Stimulated activated CD8-positive, alpha-beta memory T cell treated with anti-CD3 and anti-CD28 coated beads, Interleukin-7, amount 100 ng/mL, for 48 hours (primary cell): Measurements from ENCODE around the gene PDIA6.

Experiments
- DNase-seq, 2 donors: peaks; one replicate each; pipeline ENCODE4 v3.0.0-alpha.2; 2020; ENCODE audit warnings: low read depth in 1 of 2; ENCODE audit errors: extremely low read depth in 1 of 2

Gene PDIA6

GRCh38 chr2:10765461-10765860, 47.1 kb downstream of the PDIA6 start:
- no peak for DNase-seq

DNA sequence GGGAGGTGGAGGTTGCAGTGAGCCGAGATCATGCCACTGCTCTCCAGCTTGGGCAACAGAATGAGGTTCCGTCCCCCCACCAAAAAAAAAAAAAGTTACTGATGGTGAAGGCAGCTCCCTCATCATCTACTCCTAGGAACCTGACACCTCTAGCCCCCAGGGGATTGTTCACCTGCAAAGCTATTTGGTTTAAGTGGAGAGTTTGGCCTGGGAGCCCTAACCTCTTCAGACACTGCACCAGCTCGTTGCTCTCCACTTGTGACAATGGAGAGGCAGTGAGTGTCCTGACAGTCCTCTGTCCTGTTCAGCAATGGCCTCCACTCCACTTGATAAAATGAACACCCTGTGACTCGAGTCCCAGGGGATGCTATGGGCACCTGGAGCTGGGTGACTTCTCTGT, 47.7 kb downstream of the PDIA6 start:
- no peak for DNase-seq

- no peak for DNase-seq
These were observed 48.3 kb downstream of the PDIA6 start for GRCh38 chr2:10764096-10764785.

- DNase-seq, result no peak
These were observed 49.2 kb downstream of the PDIA6 start for GRCh38 chr2:10763461-10763800.

DNA sequence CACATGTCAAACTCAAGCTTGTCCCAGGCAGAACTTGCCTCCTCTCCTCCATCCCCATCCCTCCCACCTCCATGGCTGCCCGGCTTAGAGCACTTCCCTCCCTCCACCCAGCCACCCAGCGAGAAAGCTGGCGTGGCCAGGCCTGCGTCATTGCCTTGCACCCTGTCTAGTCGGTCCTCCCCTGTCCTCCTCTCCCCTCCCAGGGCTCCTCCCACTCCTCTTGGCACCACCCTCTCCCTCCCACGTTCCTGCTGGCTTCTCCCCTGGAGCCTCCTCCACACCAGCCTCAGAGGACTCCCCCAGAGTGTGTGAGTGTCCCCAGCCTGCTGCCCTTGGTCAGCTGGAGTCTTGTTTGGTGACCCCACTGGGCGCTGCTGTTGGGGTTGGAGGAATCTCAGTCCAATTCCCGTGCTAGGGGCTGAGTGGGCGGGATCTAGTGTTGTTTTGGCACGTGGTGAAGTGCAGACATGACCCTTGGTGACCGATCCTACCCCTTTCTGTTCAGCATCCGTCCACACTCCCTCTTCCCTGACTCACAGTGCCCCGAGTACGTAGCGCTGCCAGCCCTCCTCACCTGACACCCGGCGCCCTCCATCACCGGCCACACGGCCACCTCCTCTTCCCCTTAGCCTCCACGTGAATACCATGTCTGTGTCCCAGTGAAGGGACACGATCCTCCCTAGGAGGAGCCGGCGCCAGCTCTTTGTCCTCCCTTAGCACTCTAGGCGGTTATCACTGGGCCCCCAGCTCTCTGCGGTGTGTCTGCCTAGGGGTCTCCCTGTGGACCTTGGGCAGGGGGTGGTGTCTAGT, 49.7 kb downstream of the PDIA6 start:
- no peak for DNase-seq

- DNase-seq, result no peak
These were observed 51.0 kb downstream of the PDIA6 start for GRCh38 chr2:10761591-10761990.

GRCh38 chr2:10760794-10761504, 51.6 kb downstream of the PDIA6 start:
- DNase-seq, result no peak

GRCh38 chr2:10759151-10759714, 53.4 kb downstream of the PDIA6 start:
- DNase-seq, result no peak

GRCh38 chr2:10757814-10758286, 54.7 kb downstream of the PDIA6 start:
- DNase-seq, result no peak

DNA sequence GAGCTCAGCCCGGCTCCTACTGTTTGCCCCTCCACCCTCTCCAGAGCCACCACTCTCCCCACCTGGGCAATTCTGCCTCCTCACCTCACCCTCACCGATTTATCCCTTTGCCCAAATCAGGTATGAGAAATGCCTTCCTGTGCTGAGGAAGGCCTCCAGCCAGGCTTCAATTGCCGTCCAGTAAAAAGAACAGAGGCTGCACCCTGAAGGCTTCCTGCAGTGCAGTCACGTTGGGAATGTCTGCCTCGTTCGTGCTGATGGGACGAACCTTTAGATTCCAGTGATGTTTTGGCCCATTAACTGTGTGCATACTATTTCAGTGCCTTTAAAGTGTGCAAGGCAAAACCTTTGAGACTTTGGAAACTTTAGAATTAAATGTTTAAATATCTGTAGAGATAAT, 57.0 kb downstream of the PDIA6 start:
- no peak for DNase-seq

DNA sequence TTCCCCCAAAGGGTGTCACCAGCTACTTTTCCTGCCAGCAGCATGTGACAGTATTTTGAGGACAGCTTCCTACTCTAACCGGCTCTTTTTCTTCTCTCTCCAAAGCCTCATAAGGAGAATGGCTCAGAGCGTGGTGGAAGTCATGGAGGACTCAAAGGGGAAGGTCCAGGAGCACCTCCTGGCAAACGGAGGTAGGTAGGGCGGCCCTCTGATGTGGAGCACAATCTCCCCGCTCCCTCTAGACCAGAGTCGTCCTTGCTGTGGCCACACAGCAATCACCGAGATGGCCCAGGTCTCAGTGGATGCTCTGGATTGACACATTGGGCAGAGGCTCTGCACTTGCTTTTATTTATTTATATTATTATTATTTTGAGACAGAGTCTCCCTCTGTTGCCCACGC, 58.7 kb downstream of the PDIA6 start:
- no peak for DNase-seq

DNA sequence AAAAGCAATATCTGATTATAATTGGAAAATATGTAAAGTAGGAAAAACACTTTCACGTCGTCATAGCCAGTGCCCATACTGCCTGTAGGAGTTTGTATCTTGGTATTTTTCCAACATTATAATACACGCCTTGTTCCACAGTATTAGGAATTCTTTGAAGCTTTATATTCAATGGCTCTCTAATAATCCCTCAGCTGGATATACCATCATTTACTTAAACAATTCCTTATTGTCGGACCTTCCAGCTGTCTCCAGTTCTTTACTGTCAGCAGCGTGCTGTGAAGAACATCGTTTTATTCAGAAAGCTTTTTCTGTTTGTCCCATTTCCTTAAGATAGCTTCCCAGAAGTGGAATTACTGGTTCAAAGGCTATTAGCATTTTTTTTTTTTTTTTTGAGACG, 59.4 kb downstream of the PDIA6 start:
- no peak for DNase-seq

DNA sequence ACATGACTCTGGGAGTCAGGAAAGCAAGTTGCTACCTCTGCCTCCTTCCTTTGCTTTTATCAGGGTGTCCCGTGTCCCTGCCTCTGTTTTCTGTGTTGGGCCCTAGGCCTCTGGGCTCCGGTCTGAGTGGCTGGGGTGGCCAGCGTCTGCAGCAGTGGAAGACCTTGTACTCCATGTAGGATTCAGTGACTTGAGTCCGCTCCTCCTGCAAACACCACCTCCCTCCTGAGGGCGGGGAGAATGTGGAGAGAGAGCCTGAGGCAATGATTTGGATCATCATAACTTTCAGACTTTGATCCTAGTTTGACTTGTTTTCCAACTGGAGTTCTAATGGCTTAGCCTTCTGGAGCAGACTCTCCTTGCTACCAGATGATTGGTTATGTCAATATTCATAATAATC, 60.3 kb downstream of the PDIA6 start:
- no peak for DNase-seq

DNA sequence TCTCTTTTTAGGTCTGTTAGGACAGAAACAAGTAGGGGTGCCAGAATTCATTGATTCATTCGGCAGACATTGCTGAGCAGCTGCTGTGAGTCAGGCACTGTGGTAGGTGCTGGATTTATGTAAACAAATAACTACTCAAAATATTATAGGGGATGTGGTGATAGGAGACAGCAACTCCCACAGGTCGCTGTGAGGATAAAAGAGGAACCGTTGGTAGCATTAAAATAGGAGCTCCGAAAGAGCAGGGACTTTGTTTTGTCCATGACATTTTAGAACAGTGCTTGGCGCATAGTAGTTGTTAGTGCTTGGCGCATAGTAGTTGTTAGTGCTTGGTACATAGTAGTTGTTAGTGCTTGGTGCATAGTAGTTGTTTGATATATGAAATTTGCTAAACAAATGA, 62.0 kb downstream of the PDIA6 start:
- no peak for DNase-seq

DNA sequence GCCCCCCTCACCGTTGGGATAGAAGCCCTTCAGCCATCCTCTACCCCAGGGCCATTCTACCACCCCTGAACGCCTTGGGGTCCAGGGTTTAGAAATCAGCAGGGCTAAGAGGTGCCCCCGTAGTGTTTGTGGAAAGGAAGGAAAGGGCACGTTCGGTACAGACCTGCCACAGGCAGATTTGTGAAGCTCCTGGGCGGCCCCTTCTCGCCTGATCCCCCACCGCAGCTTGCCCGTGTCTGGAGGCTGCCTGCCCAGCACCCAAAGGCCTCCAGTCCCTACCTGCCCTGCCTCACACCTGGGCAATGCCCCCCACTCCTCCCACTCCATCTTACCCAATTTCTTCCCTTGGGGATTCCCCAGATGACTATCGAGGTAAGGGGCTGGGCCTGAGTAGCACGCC, 69.9 kb downstream of the PDIA6 start:
- no peak for DNase-seq

GRCh38 chr2:10741139-10741538, 71.4 kb downstream of the PDIA6 start:
- DNase-seq, result no peak

- no peak for DNase-seq
These were observed 72.4 kb downstream of the PDIA6 start for GRCh38 chr2:10740226-10740625.

- DNase-seq, result no peak
These were observed 74.4 kb downstream of the PDIA6 start for GRCh38 chr2:10738192-10738591.

DNA sequence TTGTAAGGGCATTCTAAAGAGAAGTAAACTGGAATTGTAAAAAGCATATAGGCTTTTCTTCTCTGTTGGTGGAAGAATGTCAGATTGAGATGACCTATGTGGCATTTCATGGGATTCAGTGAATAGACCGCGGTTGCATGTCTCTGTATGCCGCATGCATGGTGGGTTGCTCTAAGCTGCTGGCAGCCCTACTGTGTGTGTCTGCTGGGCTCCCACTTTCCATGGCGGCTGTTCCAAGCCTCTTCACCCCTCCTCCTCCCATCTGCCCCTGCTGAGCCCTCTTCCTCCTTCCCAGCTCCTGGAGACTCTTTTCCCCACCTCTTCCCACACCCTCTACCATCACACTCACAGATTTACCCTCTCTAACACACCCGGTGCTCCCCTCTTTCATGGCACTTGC, 78.6 kb downstream of the PDIA6 start:
- DNase-seq, result no peak

GRCh38 chr2:10733566-10733925, 79.0 kb downstream of the PDIA6 start:
- no peak for DNase-seq
